ENCODE measurements around the gene SETDB2.

GRCh38 chr13:49528161-49528560 is 84.1 kb downstream of the SETDB2 start:
- TF ChIP-seq CTCF (IDR thresholded peaks at IDR 0.05): no peak
- TF ChIP-seq POLR2A (IDR thresholded peaks at IDR 0.05): no peak
- TF ChIP-seq POLR2AphosphoS5 (IDR thresholded peaks at IDR 0.05; ENCODE audit: insufficient read depth in 1 of 2, low read depth in 1 of 2): no peak

All from vagina (tissue), 2 donors.